Left ventricle myocardium inferior (tissue), 1 donor: ENCODE results near the gene EPN2. TPM values are rescaled to one million over a fixed set of nuclear protein-coding genes. Genes with fewer than 3 reads are reported as not detected.

Source experiments
- DNase-seq: peaks from one replicate; pipeline ENCODE4 v3.0.0-alpha.2; 2020
- H3K27ac ChIP-seq: fragments of 200-600 bp; replicated peaks from 2 replicates; pipeline ENCODE4 v1.8.0; 2021
- H3K27me3 ChIP-seq: fragments of 200-600 bp; 2 replicates; pipeline ENCODE4 v1.8.0; 2021; ENCODE audit warnings: low read depth
- H3K36me3 ChIP-seq: fragments of 200-600 bp; 2 replicates; pipeline ENCODE4 v1.8.0; 2021
- H3K4me1 ChIP-seq: fragments of 200-600 bp; 2 replicates; pipeline ENCODE4 v1.8.0; 2021
- H3K4me3 ChIP-seq: fragments of 200-600 bp; 2 replicates; pipeline ENCODE4 v1.8.0; 2021; ENCODE audit warnings: mild to moderate bottlenecking, moderate library complexity
- H3K9me3 ChIP-seq: fragments of 200-600 bp; replicated peaks from 2 replicates; pipeline ENCODE4 v1.8.0; 2021
- intact Hi-C: fragments of 100-400 bp; cut with micrococcal nuclease; formaldehyde crosslinking; loops from one replicate; pipeline ENCODE4 v1.11.0; 2022
- total RNA-seq: library from RNA; stranded (reverse); fragmentation: NEBNext Ultra II Directional; extraction: Animal tissue kit (Norgen Biotek cat#: 25700); gene quantifications from one replicate; pipeline ENCODE4 v1.2.1, GENCODE V29; 2021
- TF ChIP-seq, protein P1 (sequence below): fragments of 200-600 bp; IDR thresholded peaks from 2 replicates; pipeline ENCODE4 v1.8.0; 2021; ENCODE audit warnings: antibody characterized with exemption, mild to moderate bottlenecking, borderline replicate concordance
- donor health status: DM: no; HTN: yes; CAD: no; lungs with severe emphysema.

The EPN2 gene
- total RNA-seq, 1 donor from 2014 or later, result 71.7 TPM

DNA sequence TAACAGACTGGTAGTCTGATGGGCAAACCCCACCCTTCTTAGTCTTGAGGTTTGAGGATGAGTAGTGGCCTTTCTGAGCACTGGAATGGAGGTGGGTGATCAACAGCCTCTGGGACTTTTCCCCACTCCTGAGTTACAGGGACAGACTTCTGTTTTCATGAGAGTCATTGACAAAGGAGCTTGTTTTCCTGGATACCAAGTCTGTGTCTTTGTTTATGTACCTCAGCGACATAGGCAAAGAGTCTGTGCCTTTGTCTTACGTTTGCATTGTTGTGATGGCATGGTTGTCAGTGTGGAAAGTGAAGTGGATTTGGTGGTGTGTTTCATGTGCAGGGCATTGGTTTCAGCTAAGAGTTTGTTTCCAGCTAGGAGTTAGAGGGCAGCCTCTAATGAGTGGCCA is 17.5 kb downstream of the EPN2 start:
- H3K36me3 ChIP-seq, result no peaks in the 10 kb centered on the region

DNA sequence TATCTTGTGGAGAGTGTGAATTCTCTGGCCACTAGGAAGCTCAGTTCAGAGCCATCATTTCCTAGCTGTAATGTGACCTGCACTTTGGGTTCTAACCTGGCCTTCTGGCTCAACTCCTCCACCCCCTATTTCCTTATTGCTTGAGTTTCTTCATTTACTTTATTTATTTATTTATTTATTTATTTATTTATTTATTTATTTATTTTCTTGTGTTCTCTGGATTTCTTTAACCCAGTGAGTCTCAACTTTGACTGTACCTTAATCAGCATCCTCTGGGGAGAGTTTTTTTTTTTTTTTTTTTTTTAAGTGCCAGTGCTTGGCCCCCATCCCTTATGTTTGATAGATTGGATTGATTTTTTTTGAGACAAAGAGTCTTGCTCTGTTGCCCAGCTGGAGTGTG is 18.1 kb downstream of the EPN2 start:
- Histone ChIP-seq H3K9me3 (no peaks in the 10 kb centered on the region), H3K4me1 (peaks cover 94% of the 10 kb centered on the region), H3K27ac (peak overlapping the region; percentile 14), H3K4me3 (no peak overlapping the region), H3K27me3 (no peaks in the 10 kb centered on the region), H3K36me3 (no peaks in the 10 kb centered on the region)
- TF ChIP-seq, protein P1, sequence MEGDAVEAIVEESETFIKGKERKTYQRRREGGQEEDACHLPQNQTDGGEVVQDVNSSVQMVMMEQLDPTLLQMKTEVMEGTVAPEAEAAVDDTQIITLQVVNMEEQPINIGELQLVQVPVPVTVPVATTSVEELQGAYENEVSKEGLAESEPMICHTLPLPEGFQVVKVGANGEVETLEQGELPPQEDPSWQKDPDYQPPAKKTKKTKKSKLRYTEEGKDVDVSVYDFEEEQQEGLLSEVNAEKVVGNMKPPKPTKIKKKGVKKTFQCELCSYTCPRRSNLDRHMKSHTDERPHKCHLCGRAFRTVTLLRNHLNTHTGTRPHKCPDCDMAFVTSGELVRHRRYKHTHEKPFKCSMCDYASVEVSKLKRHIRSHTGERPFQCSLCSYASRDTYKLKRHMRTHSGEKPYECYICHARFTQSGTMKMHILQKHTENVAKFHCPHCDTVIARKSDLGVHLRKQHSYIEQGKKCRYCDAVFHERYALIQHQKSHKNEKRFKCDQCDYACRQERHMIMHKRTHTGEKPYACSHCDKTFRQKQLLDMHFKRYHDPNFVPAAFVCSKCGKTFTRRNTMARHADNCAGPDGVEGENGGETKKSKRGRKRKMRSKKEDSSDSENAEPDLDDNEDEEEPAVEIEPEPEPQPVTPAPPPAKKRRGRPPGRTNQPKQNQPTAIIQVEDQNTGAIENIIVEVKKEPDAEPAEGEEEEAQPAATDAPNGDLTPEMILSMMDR, result no peak
- DNase-seq, result no peak
- intact Hi-C loops, result no loop called here

More for the DNA sequence above, 17.5 kb downstream of the EPN2 start:
- peaks cover 94% of the 10 kb centered on the region for H3K4me1 ChIP-seq
- intact Hi-C loops, result no loop called here
- TF ChIP-seq, protein P1, result no peak
- no peaks in the 10 kb centered on the region for H3K9me3 ChIP-seq
- DNase-seq, result no peak
- peak overlapping the region; percentile 14 for H3K27ac ChIP-seq
- H3K4me3 ChIP-seq, result no peak overlapping the region
- no peaks in the 10 kb centered on the region for H3K27me3 ChIP-seq

DNA sequence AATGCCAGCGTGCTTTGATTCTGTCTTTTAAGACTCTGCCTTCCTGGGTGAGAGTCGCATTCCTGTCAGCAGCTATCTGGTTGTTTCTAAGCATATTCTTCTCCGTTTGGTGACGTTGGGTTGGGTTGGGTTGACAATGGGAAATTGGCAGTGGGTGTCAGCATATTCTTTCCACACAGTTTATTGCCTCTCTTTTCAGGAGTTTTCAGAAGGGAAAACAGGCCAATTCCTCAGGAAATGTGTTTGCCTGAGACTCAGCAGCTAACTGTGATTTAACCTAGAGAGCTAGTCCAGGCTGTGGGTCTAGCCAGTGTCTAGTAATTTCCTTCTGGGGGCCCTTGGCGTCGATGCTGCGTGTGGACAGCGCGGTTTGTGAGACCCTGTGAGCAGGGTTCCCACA is 21.2 kb downstream of the EPN2 start:
- no peaks in the 10 kb centered on the region for H3K27me3 ChIP-seq
- DNase-seq, result no peak
- H3K27ac ChIP-seq, result peak overlapping the region; percentile 14
- H3K9me3 ChIP-seq, result no peaks in the 10 kb centered on the region
- TF ChIP-seq, protein P1, result no peak
- intact Hi-C loops, result no loop called here
- peaks cover 100% of the 10 kb centered on the region for H3K4me1 ChIP-seq
- H3K36me3 ChIP-seq, result no peaks in the 10 kb centered on the region
- no peak overlapping the region for H3K4me3 ChIP-seq

DNA sequence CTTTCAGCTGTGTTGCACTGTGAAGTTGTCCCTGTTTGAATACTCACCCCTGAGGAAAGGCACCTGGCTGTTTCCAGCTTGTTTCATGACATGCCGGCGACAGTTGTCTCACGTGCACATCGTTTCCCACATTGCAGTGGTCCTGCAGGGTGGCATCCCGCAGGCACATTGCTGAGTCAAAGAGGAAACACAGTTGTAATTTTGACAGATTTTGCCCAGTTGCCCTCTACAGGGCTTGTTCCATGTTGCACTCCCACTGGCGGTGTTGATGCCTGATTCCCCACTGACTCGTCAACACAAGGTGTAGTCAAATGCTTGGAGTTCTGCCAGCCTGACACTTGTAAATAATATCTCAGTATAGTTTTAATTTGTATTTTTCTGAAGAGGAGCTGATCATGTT is 23.8 kb downstream of the EPN2 start:
- no peak for DNase-seq
- peaks cover 100% of the 10 kb centered on the region for H3K4me1 ChIP-seq
- TF ChIP-seq, protein P1, result peak; percentile 37
- H3K27ac ChIP-seq, result peak overlapping the region; percentile 69
- H3K27me3 ChIP-seq, result no peaks in the 10 kb centered on the region
- H3K36me3 ChIP-seq, result no peaks in the 10 kb centered on the region
- no peaks in the 10 kb centered on the region for H3K9me3 ChIP-seq
- intact Hi-C loops, result no loop called here
- no peak overlapping the region for H3K4me3 ChIP-seq

DNA sequence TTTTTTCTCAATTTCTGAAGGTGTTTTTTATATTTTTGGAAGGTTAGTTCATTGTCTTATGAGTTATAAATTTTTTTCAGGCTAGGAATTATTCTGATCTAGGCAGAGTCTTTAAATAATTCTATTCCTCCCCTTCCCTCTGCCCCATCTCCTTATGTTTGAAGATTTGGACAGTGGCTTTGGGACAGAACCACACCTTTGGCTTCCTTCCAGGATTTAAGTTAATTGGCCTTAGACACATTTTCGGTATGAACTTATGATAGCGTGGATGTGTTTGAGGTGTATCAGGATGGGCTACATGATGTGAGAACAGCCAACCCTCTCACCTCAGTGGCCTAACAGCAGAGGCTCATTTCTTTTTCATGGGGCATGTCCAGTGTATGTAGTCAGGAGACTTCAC is 24.3 kb downstream of the EPN2 start:
- no peaks in the 10 kb centered on the region for H3K27me3 ChIP-seq
- no peaks in the 10 kb centered on the region for H3K36me3 ChIP-seq
- intact Hi-C loops, result no loop called here
- peak overlapping the region; percentile 69 for H3K27ac ChIP-seq
- DNase-seq, result no peak
- TF ChIP-seq, protein P1, result no peak
- peaks cover 100% of the 10 kb centered on the region for H3K4me1 ChIP-seq
- no peak overlapping the region for H3K4me3 ChIP-seq
- no peaks in the 10 kb centered on the region for H3K9me3 ChIP-seq
